ENCODE measurements around the gene ALKBH2. TPM values are rescaled to one million over a fixed set of nuclear protein-coding genes. Genes with fewer than 3 reads are reported as not detected.

Gene ALKBH2
- total RNA-seq, 1 experiment from 2014 or later: 41.4 TPM

DNA sequence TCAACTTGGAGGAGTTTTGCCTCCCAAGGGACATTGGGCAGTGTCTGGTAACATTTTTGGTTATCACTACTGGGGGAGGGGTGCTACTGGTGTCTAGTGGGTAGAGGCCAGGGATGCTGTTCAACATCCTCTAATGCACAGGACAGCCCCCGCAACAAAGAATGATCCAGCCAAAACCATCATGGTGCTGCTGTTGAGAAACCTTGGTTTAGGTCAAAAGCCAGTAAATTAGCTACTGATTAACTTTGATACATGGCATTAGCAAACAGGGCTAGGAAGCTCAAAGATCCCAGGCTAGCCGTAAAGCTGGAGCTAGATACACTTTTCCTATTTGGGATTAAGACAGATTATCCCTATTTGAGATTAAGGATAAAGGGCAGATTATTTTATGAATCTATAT lies 8.8 kb downstream of the ALKBH2 start:
- Mint-ChIP-seq H3K4me3 (ENCODE audit: unreplicated experiment) (no peak overlapping the region), H3K9me3 (ENCODE audit: unreplicated experiment) (no peaks in the 10 kb centered on the region), H3K27me3 (ENCODE audit: insufficient read depth, unreplicated experiment) (no peaks in the 10 kb centered on the region), H3K4me1 (ENCODE audit: low read depth, unreplicated experiment) (no peaks in the 10 kb centered on the region), H3K36me3 (ENCODE audit: insufficient read depth, unreplicated experiment) (peaks cover 21% of the 10 kb centered on the region), H3K27ac (ENCODE audit: unreplicated experiment) (no peak overlapping the region)
- ChIA-PET CTCF (no interaction called here), POLR2A (no interaction called here)
- DNase-seq: no peak
- TF ChIP-seq, protein P1, sequence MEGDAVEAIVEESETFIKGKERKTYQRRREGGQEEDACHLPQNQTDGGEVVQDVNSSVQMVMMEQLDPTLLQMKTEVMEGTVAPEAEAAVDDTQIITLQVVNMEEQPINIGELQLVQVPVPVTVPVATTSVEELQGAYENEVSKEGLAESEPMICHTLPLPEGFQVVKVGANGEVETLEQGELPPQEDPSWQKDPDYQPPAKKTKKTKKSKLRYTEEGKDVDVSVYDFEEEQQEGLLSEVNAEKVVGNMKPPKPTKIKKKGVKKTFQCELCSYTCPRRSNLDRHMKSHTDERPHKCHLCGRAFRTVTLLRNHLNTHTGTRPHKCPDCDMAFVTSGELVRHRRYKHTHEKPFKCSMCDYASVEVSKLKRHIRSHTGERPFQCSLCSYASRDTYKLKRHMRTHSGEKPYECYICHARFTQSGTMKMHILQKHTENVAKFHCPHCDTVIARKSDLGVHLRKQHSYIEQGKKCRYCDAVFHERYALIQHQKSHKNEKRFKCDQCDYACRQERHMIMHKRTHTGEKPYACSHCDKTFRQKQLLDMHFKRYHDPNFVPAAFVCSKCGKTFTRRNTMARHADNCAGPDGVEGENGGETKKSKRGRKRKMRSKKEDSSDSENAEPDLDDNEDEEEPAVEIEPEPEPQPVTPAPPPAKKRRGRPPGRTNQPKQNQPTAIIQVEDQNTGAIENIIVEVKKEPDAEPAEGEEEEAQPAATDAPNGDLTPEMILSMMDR (IDR thresholded peaks at IDR 0.05; ENCODE audit: insufficient read depth in 1 of 2, low read depth in 1 of 2, low read length in 1 of 2, severe bottlenecking in 1 of 2, unreplicated experiment in 1 of 2): no peak
- H3K4me1 ChIP-seq: peaks cover 5% of the 10 kb centered on the region
- H3K4me3 ChIP-seq (ENCODE audit: low read depth, low read length): no peak overlapping the region
- H3K9me3 ChIP-seq: no peaks in the 10 kb centered on the region
- no peaks in the 10 kb centered on the region; the same call in 1 of the 2 replicates for H3K36me3 ChIP-seq (ENCODE audit: control insufficient read depth, insufficient read depth, low read length)
- BruUV-seq (replicated peaks): no TSS peak
- H3K27me3 ChIP-seq (replicated peaks; ENCODE audit: control insufficient read depth, insufficient read depth, low read length): no peaks in the 10 kb centered on the region
- intact Hi-C loops (cut with micrococcal nuclease; ENCODE audit: unreplicated experiment): no loop called here

DNA sequence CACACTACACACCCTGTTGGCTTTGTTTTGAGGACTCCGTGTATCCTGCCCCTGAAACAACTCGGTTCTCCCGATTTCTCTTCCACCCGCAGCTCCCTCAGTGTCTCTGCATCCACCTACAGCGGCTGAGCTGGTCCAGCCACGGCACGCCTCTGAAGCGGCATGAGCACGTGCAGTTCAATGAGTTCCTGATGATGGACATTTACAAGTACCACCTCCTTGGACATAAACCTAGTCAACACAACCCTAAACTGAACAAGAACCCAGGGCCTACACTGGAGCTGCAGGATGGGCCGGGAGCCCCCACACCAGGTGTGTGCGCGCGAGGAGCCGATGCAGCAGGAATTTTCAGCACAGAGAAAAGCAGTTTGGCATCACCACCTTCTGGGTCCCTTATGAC lies 10.5 kb downstream of the ALKBH2 start:
- Mint-ChIP-seq H3K36me3 (ENCODE audit: insufficient read depth, unreplicated experiment) (peaks cover 10% of the 10 kb centered on the region), H3K27me3 (ENCODE audit: insufficient read depth, unreplicated experiment) (no peaks in the 10 kb centered on the region), H3K4me1 (ENCODE audit: low read depth, unreplicated experiment) (no peaks in the 10 kb centered on the region), H3K4me3 (ENCODE audit: unreplicated experiment) (no peak overlapping the region), H3K27ac (ENCODE audit: unreplicated experiment) (no peak overlapping the region), H3K9me3 (ENCODE audit: unreplicated experiment) (no peaks in the 10 kb centered on the region)
- TF ChIP-seq, protein P1 (IDR thresholded peaks at IDR 0.05; ENCODE audit: insufficient read depth in 1 of 2, low read depth in 1 of 2, low read length in 1 of 2, severe bottlenecking in 1 of 2, unreplicated experiment in 1 of 2): no peak
- intact Hi-C loops (cut with micrococcal nuclease; ENCODE audit: unreplicated experiment): no loop called here
- no peak overlapping the region for H3K4me3 ChIP-seq (ENCODE audit: low read depth, low read length)
- no peaks in the 10 kb centered on the region for H3K9me3 ChIP-seq
- BruUV-seq (replicated peaks): no TSS peak
- CTCF ChIA-PET: no interaction called here
- no peaks in the 10 kb centered on the region for H3K27me3 ChIP-seq (replicated peaks; ENCODE audit: control insufficient read depth, insufficient read depth, low read length)
- POLR2A ChIA-PET: interaction anchor here (0.6 kb wide), 1 partner anchor 114 kb away, joined by 5 read pairs; no protein-coding TSS in a partner anchor
- H3K4me1 ChIP-seq: peaks cover 5% of the 10 kb centered on the region
- no peak for DNase-seq
- no peaks in the 10 kb centered on the region; the same call in 1 of the 2 replicates for H3K36me3 ChIP-seq (ENCODE audit: control insufficient read depth, insufficient read depth, low read length)

DNA sequence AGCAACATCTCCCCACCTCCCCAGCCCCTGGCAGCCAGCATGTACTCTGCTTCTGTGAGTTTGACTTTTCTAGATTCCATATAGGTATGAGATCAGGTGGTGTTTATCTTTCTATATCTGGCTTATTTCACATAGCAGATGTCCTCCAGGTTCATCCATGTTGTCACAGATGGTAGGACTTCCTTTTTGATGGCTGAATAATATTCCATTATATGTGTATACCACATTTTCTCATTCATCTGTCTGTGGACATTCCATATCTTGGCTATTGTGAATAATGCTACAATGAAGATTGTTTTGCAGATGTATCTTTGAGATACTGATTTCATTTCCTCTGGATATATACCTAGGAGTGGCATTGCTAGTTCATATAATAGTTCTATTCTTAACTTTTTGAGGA lies 18.4 kb downstream of the ALKBH2 start:
- CTCF ChIA-PET: no interaction called here
- H3K36me3 Mint-ChIP-seq (ENCODE audit: insufficient read depth, unreplicated experiment): peaks cover 23% of the 10 kb centered on the region
- no peaks in the 10 kb centered on the region for H3K27me3 Mint-ChIP-seq (ENCODE audit: insufficient read depth, unreplicated experiment)

More for the DNA sequence above, 18.4 kb downstream of the ALKBH2 start:
- Mint-ChIP-seq H3K27ac (ENCODE audit: unreplicated experiment) (no peak overlapping the region), H3K9me3 (ENCODE audit: unreplicated experiment) (no peaks in the 10 kb centered on the region), H3K4me1 (ENCODE audit: low read depth, unreplicated experiment) (peaks cover 4% of the 10 kb centered on the region), H3K4me3 (ENCODE audit: unreplicated experiment) (no peak overlapping the region)
- TF ChIP-seq, protein P1 (IDR thresholded peaks at IDR 0.05; ENCODE audit: insufficient read depth in 1 of 2, low read depth in 1 of 2, low read length in 1 of 2, severe bottlenecking in 1 of 2, unreplicated experiment in 1 of 2): no peak
- intact Hi-C loops (cut with micrococcal nuclease; ENCODE audit: unreplicated experiment): no loop called here
- 0 out of 2 replicates have a peak, but pooled peaks cover 2% of the 10 kb centered on the region for H3K4me1 ChIP-seq
- no TSS peak for BruUV-seq (replicated peaks)
- no peaks in the 10 kb centered on the region for H3K27me3 ChIP-seq (replicated peaks; ENCODE audit: control insufficient read depth, insufficient read depth, low read length)
- DNase-seq: no peak
- no peak overlapping the region for H3K4me3 ChIP-seq (ENCODE audit: low read depth, low read length)
- no peaks in the 10 kb centered on the region for H3K36me3 ChIP-seq (ENCODE audit: control insufficient read depth, insufficient read depth, low read length)
- H3K9me3 ChIP-seq: no peaks in the 10 kb centered on the region
- POLR2A ChIA-PET: no interaction called here
